WTC11 (cell line): ENCODE measurements around the gene AFAP1L2. TPM values are rescaled to one million over a fixed set of nuclear protein-coding genes. Genes with fewer than 3 reads are reported as not detected.

Source experiments
- ATAC-seq: fragments of 200-7000 bp; cut with Tn5 transposase; 2 replicates; pipeline ENCODE4 v1.10.0; 2021; ENCODE audit warnings: mild to moderate bottlenecking, moderate library complexity
- CTCF ChIA-PET: fragments of 300-600 bp; sonication (Branson Sonifier 250); formaldehyde crosslinking; loops from one replicate; lab custom pipeline; 2021; ENCODE audit warnings: antibody characterized with exemption; lab: Charles Lee
- POLR2A ChIA-PET: fragments of 350-600 bp; sonication (Branson Sonifier 250); formaldehyde crosslinking; loops from one replicate; lab custom pipeline; 2021; ENCODE audit warnings: antibody characterized with exemption; lab: Charles Lee
- DNase-seq: peaks from one replicate; pipeline ENCODE4 v3.0.0; 2021; ENCODE audit warnings: low spot score
- H3K27ac Mint-ChIP-seq: 2 replicates; pipeline ENCODE4 v1.8.0; 2021; ENCODE audit warnings: mixed read lengths
- H3K27me3 Mint-ChIP-seq: 2 replicates; pipeline ENCODE4 v1.8.0; 2021; ENCODE audit warnings: low read depth, mild to moderate bottlenecking, moderate library complexity, mixed read lengths
- H3K36me3 Mint-ChIP-seq: 2 replicates; pipeline ENCODE4 v1.8.0; 2021; ENCODE audit warnings: mixed read lengths
- H3K4me1 Mint-ChIP-seq: 2 replicates; pipeline ENCODE4 v1.8.0; 2022; ENCODE audit warnings: mixed read lengths
- H3K4me3 Mint-ChIP-seq: 2 replicates; pipeline ENCODE4 v1.8.0; 2021; ENCODE audit warnings: mild to moderate bottlenecking, moderate library complexity, mixed read lengths
- H3K9me3 Mint-ChIP-seq: 2 replicates; pipeline ENCODE4 v1.8.0; 2021; ENCODE audit warnings: mixed read lengths
- ETV6 ChIP-seq: sonication (generic); formaldehyde crosslinking; IDR thresholded peaks from 2 replicates; pipeline ENCODE4 v1.8.1; 2022; ENCODE audit warnings: mild to moderate bottlenecking, missing genetic modification reagents
- FOXJ3 ChIP-seq: sonication (generic); formaldehyde crosslinking; IDR thresholded peaks from 2 replicates; pipeline ENCODE4 v1.9.0; 2021; ENCODE audit warnings: missing genetic modification reagents, mild to moderate bottlenecking, borderline replicate concordance
- GRHL2 ChIP-seq: fragments of 250-450 bp; sonication (Bioruptor Pico); IDR thresholded peaks from 2 replicates; pipeline ENCODE4 v1.8.0; 2022; ENCODE audit warnings: mild to moderate bottlenecking, moderate library complexity; ENCODE audit not compliant: insufficient replicate concordance, severe bottlenecking
- JUN ChIP-seq: sonication (generic); formaldehyde crosslinking; IDR thresholded peaks from 2 replicates; pipeline ENCODE4 v1.8.0; 2023; ENCODE audit warnings: mild to moderate bottlenecking, missing genetic modification reagents
- NFYB ChIP-seq: sonication (generic); formaldehyde crosslinking; conservative IDR thresholded peaks from 2 replicates; pipeline ENCODE4 v1.8.0; 2022; ENCODE audit warnings: low read depth, missing genetic modification reagents
- OVOL2 ChIP-seq: fragments of 250-450 bp; sonication (Bioruptor Pico); IDR thresholded peaks from 2 replicates; pipeline ENCODE4 v1.9.0; 2021; ENCODE audit warnings: mild to moderate bottlenecking, borderline replicate concordance
- PRRX2 ChIP-seq: fragments of 250-450 bp; sonication (Bioruptor Pico); IDR thresholded peaks from 2 replicates; pipeline ENCODE4 v1.8.0; 2021; ENCODE audit warnings: mild to moderate bottlenecking
- RORB ChIP-seq: fragments of 250-450 bp; sonication (Bioruptor Pico); IDR thresholded peaks from 2 replicates; pipeline ENCODE4 v1.9.0; 2021; ENCODE audit warnings: mild to moderate bottlenecking
- TCF7 ChIP-seq: sonication (generic); formaldehyde crosslinking; IDR thresholded peaks from 2 replicates; pipeline ENCODE4 v1.8.0; 2022; ENCODE audit warnings: mild to moderate bottlenecking, low read depth, missing genetic modification reagents, moderate library complexity
- TEAD4 ChIP-seq: sonication (generic); formaldehyde crosslinking; IDR thresholded peaks from 2 replicates; pipeline ENCODE4 v1.8.0; 2022; ENCODE audit warnings: mild to moderate bottlenecking, missing genetic modification reagents
- ZNF263 ChIP-seq: sonication (generic); formaldehyde crosslinking; IDR thresholded peaks from 2 replicates; pipeline ENCODE4 v1.8.1; 2022; ENCODE audit warnings: low read depth, mild to moderate bottlenecking, moderate library complexity, missing genetic modification reagents
- ZNF317 ChIP-seq: sonication (generic); formaldehyde crosslinking; IDR thresholded peaks from 2 replicates; pipeline ENCODE4 v1.8.1; 2023; ENCODE audit warnings: low read depth, mild to moderate bottlenecking, moderate library complexity, missing genetic modification reagents, borderline replicate concordance
- ZNF416 ChIP-seq: fragments of 250-450 bp; sonication (Bioruptor Pico); IDR thresholded peaks from 2 replicates; pipeline ENCODE4 v1.9.0; 2021; ENCODE audit warnings: mild to moderate bottlenecking, inconsistent platforms
- ZNF423 ChIP-seq: fragments of 250-450 bp; sonication (Bioruptor Pico); IDR thresholded peaks from 2 replicates; pipeline ENCODE4 v2.1.2; 2022; ENCODE audit warnings: mild to moderate bottlenecking, moderate library complexity
- ZNF671 ChIP-seq: fragments of 250-450 bp; sonication (Bioruptor Pico); IDR thresholded peaks from 2 replicates; pipeline ENCODE4 v1.8.0; 2021; ENCODE audit warnings: mild to moderate bottlenecking
- total RNA-seq: library from RNA; stranded (reverse); gene quantifications from 3 replicates; pipeline ENCODE4 v1.2.3, GENCODE V29; 2021
- TF ChIP-seq, protein P1 (sequence below): sonication (generic); formaldehyde crosslinking; IDR thresholded peaks from 2 replicates; pipeline ENCODE4 v1.8.1; 2022; ENCODE audit warnings: mild to moderate bottlenecking, missing genetic modification reagents, moderate library complexity, borderline replicate concordance
- TF ChIP-seq, protein P2 (sequence below): sonication (generic); formaldehyde crosslinking; IDR thresholded peaks from 2 replicates; pipeline ENCODE4 v1.8.1; 2023; ENCODE audit warnings: mild to moderate bottlenecking, moderate library complexity, missing genetic modification reagents
- TF ChIP-seq, protein P3 (sequence below): sonication (generic); formaldehyde crosslinking; IDR thresholded peaks from 2 replicates; pipeline ENCODE4 v1.8.1; 2023; ENCODE audit warnings: mild to moderate bottlenecking, missing genetic modification reagents
- TF ChIP-seq, protein P4 (sequence below): sonication (generic); formaldehyde crosslinking; IDR thresholded peaks from 2 replicates; pipeline ENCODE4 v1.8.0; 2022; ENCODE audit warnings: mild to moderate bottlenecking, missing genetic modification reagents
- TF ChIP-seq, protein P5 (sequence below): sonication (generic); formaldehyde crosslinking; IDR thresholded peaks from 2 replicates; pipeline ENCODE4 v1.8.0; 2023; ENCODE audit warnings: missing genetic modification reagents
- TF ChIP-seq, protein P6 (sequence below): sonication (generic); formaldehyde crosslinking; IDR thresholded peaks from 2 replicates; pipeline ENCODE4 v1.8.1; 2023; ENCODE audit warnings: mild to moderate bottlenecking, missing genetic modification reagents
- TF ChIP-seq, protein P7 (sequence below): sonication (generic); formaldehyde crosslinking; IDR thresholded peaks from 2 replicates; pipeline ENCODE4 v1.8.1; 2022; ENCODE audit warnings: low read depth, mild to moderate bottlenecking, moderate library complexity, missing genetic modification reagents, borderline replicate concordance
- TF ChIP-seq, protein P8 (sequence below): fragments of 250-450 bp; sonication (Bioruptor Pico); IDR thresholded peaks from 2 replicates; pipeline ENCODE4 v1.8.0; 2021; ENCODE audit warnings: mild to moderate bottlenecking
- TF ChIP-seq, protein P9 (sequence below): fragments of 250-450 bp; sonication (Bioruptor Pico); IDR thresholded peaks from 2 replicates; pipeline ENCODE4 v2.1.2; 2022; ENCODE audit warnings: mild to moderate bottlenecking, moderate library complexity

The AFAP1L2 gene
- total RNA-seq, 1 experiment from 2014 or later, result 5.0 TPM

DNA sequence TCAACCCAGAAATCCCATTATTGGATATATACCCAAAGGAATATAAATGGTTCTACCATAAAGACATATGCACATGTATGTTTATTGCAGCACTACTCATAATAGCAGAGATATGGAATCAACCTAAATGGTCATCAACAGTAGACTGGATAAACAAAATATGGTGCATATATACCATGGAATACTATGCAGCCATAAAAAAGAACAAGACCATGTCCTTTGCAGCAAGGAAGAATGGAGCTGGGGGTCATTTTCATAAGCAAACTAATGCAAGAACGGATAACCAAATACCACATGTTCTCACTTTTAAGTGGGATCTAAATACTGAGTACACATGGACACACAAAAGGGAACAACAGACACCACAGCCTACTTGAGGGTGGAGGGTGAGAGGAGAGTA, 2.2 kb upstream of the AFAP1L2 start:
- Mint-ChIP-seq H3K27ac (no peak overlapping the region), H3K9me3 (peaks cover 9% of the 10 kb centered on the region), H3K27me3 (peaks cover 59% of the 10 kb centered on the region), H3K36me3 (no peaks in the 10 kb centered on the region), H3K4me1 (peaks cover 49% of the 10 kb centered on the region), H3K4me3 (no peak overlapping the region)
- no peak for TF ChIP-seq FOXJ3 (CRISPR knock-in tag)
- TF ChIP-seq JUN (CRISPR knock-in tag), result no peak
- TF ChIP-seq ZNF416 (CRISPR knock-in tag), result no peak
- TF ChIP-seq, protein P1, sequence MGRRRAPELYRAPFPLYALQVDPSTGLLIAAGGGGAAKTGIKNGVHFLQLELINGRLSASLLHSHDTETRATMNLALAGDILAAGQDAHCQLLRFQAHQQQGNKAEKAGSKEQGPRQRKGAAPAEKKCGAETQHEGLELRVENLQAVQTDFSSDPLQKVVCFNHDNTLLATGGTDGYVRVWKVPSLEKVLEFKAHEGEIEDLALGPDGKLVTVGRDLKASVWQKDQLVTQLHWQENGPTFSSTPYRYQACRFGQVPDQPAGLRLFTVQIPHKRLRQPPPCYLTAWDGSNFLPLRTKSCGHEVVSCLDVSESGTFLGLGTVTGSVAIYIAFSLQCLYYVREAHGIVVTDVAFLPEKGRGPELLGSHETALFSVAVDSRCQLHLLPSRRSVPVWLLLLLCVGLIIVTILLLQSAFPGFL (CRISPR knock-in tag), result no peak
- TF ChIP-seq, protein P2, sequence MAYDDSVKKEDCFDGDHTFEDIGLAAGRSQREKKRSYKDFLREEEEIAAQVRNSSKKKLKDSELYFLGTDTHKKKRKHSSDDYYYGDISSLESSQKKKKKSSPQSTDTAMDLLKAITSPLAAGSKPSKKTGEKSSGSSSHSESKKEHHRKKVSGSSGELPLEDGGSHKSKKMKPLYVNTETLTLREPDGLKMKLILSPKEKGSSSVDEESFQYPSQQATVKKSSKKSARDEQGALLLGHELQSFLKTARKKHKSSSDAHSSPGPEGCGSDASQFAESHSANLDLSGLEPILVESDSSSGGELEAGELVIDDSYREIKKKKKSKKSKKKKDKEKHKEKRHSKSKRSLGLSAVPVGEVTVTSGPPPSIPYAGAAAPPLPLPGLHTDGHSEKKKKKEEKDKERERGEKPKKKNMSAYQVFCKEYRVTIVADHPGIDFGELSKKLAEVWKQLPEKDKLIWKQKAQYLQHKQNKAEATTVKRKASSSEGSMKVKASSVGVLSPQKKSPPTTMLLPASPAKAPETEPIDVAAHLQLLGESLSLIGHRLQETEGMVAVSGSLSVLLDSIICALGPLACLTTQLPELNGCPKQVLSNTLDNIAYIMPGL (CRISPR knock-in tag), result no peak
- no peak for TF ChIP-seq TEAD4
- TF ChIP-seq, protein P3, sequence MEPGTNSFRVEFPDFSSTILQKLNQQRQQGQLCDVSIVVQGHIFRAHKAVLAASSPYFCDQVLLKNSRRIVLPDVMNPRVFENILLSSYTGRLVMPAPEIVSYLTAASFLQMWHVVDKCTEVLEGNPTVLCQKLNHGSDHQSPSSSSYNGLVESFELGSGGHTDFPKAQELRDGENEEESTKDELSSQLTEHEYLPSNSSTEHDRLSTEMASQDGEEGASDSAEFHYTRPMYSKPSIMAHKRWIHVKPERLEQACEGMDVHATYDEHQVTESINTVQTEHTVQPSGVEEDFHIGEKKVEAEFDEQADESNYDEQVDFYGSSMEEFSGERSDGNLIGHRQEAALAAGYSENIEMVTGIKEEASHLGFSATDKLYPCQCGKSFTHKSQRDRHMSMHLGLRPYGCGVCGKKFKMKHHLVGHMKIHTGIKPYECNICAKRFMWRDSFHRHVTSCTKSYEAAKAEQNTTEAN, result no peak
- TF ChIP-seq, protein P4, sequence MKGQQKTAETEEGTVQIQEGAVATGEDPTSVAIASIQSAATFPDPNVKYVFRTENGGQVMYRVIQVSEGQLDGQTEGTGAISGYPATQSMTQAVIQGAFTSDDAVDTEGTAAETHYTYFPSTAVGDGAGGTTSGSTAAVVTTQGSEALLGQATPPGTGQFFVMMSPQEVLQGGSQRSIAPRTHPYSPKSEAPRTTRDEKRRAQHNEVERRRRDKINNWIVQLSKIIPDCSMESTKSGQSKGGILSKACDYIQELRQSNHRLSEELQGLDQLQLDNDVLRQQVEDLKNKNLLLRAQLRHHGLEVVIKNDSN (CRISPR knock-in tag), result no peak
- TF ChIP-seq ZNF263 (CRISPR knock-in tag), result no peak
- TF ChIP-seq, protein P5, sequence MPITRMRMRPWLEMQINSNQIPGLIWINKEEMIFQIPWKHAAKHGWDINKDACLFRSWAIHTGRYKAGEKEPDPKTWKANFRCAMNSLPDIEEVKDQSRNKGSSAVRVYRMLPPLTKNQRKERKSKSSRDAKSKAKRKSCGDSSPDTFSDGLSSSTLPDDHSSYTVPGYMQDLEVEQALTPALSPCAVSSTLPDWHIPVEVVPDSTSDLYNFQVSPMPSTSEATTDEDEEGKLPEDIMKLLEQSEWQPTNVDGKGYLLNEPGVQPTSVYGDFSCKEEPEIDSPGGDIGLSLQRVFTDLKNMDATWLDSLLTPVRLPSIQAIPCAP (CRISPR knock-in tag), result no peak
- no peak for TF ChIP-seq GRHL2
- TF ChIP-seq, protein P6, sequence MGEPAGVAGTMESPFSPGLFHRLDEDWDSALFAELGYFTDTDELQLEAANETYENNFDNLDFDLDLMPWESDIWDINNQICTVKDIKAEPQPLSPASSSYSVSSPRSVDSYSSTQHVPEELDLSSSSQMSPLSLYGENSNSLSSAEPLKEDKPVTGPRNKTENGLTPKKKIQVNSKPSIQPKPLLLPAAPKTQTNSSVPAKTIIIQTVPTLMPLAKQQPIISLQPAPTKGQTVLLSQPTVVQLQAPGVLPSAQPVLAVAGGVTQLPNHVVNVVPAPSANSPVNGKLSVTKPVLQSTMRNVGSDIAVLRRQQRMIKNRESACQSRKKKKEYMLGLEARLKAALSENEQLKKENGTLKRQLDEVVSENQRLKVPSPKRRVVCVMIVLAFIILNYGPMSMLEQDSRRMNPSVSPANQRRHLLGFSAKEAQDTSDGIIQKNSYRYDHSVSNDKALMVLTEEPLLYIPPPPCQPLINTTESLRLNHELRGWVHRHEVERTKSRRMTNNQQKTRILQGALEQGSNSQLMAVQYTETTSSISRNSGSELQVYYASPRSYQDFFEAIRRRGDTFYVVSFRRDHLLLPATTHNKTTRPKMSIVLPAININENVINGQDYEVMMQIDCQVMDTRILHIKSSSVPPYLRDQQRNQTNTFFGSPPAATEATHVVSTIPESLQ (CRISPR knock-in tag), result no peak
- no peak for TF ChIP-seq PRRX2 (CRISPR knock-in tag)
- no peak for TF ChIP-seq TCF7 (CRISPR knock-in tag)
- POLR2A ChIA-PET, result no interaction called here
- no peak for DNase-seq
- CTCF ChIA-PET, result interaction anchor here (1.5 kb wide), 1 partner anchor 21 kb away, joined by 3 read pairs; no protein-coding TSS in a partner anchor
- ATAC-seq, result no peak

DNA sequence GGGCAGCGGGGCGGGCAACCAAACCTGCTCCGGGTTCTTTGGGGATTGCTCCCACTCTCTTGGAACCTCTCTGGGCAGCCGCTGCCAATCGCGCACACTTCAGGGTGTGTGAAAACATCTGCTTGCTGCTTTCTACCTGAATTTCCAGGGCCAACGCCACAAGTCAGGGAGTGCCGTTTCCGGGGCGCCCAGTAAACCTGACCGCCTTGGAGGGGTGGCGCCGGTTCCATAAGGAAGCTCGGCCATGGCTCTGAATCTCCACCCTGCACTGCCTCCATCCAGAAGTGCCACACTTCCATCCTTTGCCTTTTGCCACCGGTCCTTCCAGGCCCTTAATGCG, 679 bp upstream of the AFAP1L2 start:
- ChIA-PET POLR2A (interaction anchor here (1.5 kb wide), 1 partner anchor 231 kb away, joined by 4 read pairs; the partner anchor contains the start of gene CCDC186), CTCF (interaction anchor here (0.6 to 4.2 kb wide), 7 partner anchors 14 to 475 kb away, joined by 3 to 106 read pairs (median 7); no protein-coding TSS in a partner anchor)
- no peak overlapping the region for H3K27ac Mint-ChIP-seq
- no peak for DNase-seq
- H3K9me3 Mint-ChIP-seq, result peaks cover 5% of the 10 kb centered on the region
- H3K27me3 Mint-ChIP-seq, result peaks cover 63% of the 10 kb centered on the region
- peak overlapping the region; percentile 88 for H3K4me3 Mint-ChIP-seq
- H3K36me3 Mint-ChIP-seq, result no peaks in the 10 kb centered on the region
- peaks cover 46% of the 10 kb centered on the region for H3K4me1 Mint-ChIP-seq
- peak; percentile 7 for ATAC-seq
- TF ChIP-seq TCF7 (CRISPR knock-in tag) (no peak), ETV6 (CRISPR knock-in tag) (no peak), NFYB (CRISPR knock-in tag) (no peak), PRRX2 (CRISPR knock-in tag) (no peak), OVOL2 (CRISPR knock-in tag) (no peak), ZNF423 (CRISPR knock-in tag) (no peak), TEAD4 (no peak), RORB (CRISPR knock-in tag) (no peak), ZNF671 (CRISPR knock-in tag) (no peak), ZNF317 (no peak), JUN (CRISPR knock-in tag) (no peak)
- TF ChIP-seq, protein P7, sequence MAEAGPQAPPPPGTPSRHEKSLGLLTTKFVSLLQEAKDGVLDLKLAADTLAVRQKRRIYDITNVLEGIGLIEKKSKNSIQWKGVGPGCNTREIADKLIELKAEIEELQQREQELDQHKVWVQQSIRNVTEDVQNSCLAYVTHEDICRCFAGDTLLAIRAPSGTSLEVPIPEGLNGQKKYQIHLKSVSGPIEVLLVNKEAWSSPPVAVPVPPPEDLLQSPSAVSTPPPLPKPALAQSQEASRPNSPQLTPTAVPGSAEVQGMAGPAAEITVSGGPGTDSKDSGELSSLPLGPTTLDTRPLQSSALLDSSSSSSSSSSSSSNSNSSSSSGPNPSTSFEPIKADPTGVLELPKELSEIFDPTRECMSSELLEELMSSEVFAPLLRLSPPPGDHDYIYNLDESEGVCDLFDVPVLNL, result no peak
- TF ChIP-seq, protein P8, sequence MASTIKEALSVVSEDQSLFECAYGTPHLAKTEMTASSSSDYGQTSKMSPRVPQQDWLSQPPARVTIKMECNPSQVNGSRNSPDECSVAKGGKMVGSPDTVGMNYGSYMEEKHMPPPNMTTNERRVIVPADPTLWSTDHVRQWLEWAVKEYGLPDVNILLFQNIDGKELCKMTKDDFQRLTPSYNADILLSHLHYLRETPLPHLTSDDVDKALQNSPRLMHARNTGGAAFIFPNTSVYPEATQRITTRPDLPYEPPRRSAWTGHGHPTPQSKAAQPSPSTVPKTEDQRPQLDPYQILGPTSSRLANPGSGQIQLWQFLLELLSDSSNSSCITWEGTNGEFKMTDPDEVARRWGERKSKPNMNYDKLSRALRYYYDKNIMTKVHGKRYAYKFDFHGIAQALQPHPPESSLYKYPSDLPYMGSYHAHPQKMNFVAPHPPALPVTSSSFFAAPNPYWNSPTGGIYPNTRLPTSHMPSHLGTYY (CRISPR knock-in tag), result no peak
- TF ChIP-seq, protein P9, sequence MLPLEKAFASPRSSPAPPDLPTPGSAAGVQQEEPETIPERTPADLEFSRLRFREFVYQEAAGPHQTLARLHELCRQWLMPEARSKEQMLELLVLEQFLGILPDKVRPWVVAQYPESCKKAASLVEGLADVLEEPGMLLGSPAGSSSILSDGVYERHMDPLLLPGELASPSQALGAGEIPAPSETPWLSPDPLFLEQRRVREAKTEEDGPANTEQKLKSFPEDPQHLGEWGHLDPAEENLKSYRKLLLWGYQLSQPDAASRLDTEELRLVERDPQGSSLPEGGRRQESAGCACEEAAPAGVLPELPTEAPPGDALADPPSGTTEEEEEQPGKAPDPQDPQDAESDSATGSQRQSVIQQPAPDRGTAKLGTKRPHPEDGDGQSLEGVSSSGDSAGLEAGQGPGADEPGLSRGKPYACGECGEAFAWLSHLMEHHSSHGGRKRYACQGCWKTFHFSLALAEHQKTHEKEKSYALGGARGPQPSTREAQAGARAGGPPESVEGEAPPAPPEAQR, result no peak
